Common myeloid progenitor, CD34-positive (primary cell): ENCODE data around the gene ZCCHC8.

Experiments
- CTCF ChIA-PET: fragments of 350-600 bp; sonication (Branson Sonifier 250); formaldehyde crosslinking; loops from one replicate; lab custom pipeline; 2021; ENCODE audit warnings: antibody characterized with exemption; lab: Charles Lee
- POLR2A ChIA-PET: fragments of 350-600 bp; sonication (Branson Sonifier 250); formaldehyde crosslinking; loops from one replicate; lab custom pipeline; 2021; ENCODE audit warnings: antibody characterized with exemption; lab: Charles Lee
- DNase-seq, 3 donors: peaks; one replicate each; pipeline versions ENCODE4 v3.0.0 to v3.0.0-alpha.2; 2013
- H3K27ac ChIP-seq, 2 experiments: 1 replicate in 1 of 2; 2 replicates in 1 of 2; pipeline ENCODE4 v1.7.0; 2013; ENCODE audit warnings: inconsistent platforms in 2 of 2, low read length in 2 of 2, mild to moderate bottlenecking in 2 of 2, low read depth in 1 of 2, moderate library complexity in 1 of 2; ENCODE audit not compliant: severe bottlenecking in 2 of 2, insufficient read depth in 1 of 2, poor library complexity in 1 of 2
- H3K27me3 ChIP-seq, 5 experiments: replicated peaks in 2 of 5; 1 replicate in 3 of 5; 2 replicates in 2 of 5; pipeline versions ENCODE4 v1.6.1 to v1.7.0; 2013; ENCODE audit warnings: low read length in 4 of 5, mild to moderate bottlenecking in 2 of 5, moderate library complexity in 2 of 5, inconsistent platforms in 1 of 5; ENCODE audit not compliant: insufficient read depth in 5 of 5, control insufficient read depth in 4 of 5
- H3K36me3 ChIP-seq, 4 experiments: 1 replicate in 2 of 4; 2 replicates in 2 of 4; pipeline versions ENCODE4 v1.6.1 to v1.7.0; 2013; ENCODE audit warnings: low read length in 3 of 4, control low read depth in 1 of 4, mild to moderate bottlenecking in 1 of 4; ENCODE audit not compliant: control insufficient read depth in 4 of 4, insufficient read depth in 4 of 4
- H3K4me1 ChIP-seq, 4 experiments: 1 replicate in 3 of 4; 2 replicates in 1 of 4; pipeline versions ENCODE4 v1.6.1 to v1.7.1; 2013; ENCODE audit warnings: low read length in 3 of 4, mild to moderate bottlenecking in 3 of 4, control low read depth in 1 of 4, inconsistent platforms in 1 of 4, moderate library complexity in 1 of 4; ENCODE audit not compliant: control insufficient read depth in 4 of 4, insufficient read depth in 4 of 4; ENCODE audit errors: control extremely low read depth in 1 of 4
- H3K4me3 ChIP-seq, 7 experiments: 1 replicate in 4 of 7; 2 replicates in 3 of 7; pipeline versions ENCODE4 v1.5.1 to v1.7.0; 2013; ENCODE audit warnings: mild to moderate bottlenecking in 7 of 7, low read length in 6 of 7, moderate library complexity in 6 of 7, inconsistent platforms in 2 of 7, low read depth in 2 of 7, control low read depth in 1 of 7; ENCODE audit not compliant: insufficient read depth in 4 of 7, control insufficient read depth in 1 of 7; ENCODE audit errors: extremely low read depth in 1 of 7
- H3K9me3 ChIP-seq, 5 experiments: 1 replicate in 4 of 5; 2 replicates in 1 of 5; pipeline versions ENCODE4 v1.6.1 to v1.7.1; 2013; ENCODE audit warnings: low read length in 4 of 5, mild to moderate bottlenecking in 2 of 5, inconsistent platforms in 1 of 5, low read depth in 1 of 5, moderate library complexity in 1 of 5; ENCODE audit not compliant: control insufficient read depth in 4 of 5, insufficient read depth in 2 of 5; ENCODE audit errors: control extremely low read depth in 1 of 5
- WGBS: methylation state at CpG from one replicate; pipeline ENCODE4 v1.1.5; 2013; ENCODE audit not compliant: insufficient coverage; 5-methylcytosine and 5-hydroxymethylcytosine counted together

Gene ZCCHC8

GRCh38 chr12:122528992-122529391 lies 28.3 kb upstream of the ZCCHC8 start:
- no CpG with 5 or more reads among the region's 6 CpGs for WGBS
- no peak for DNase-seq

DNA sequence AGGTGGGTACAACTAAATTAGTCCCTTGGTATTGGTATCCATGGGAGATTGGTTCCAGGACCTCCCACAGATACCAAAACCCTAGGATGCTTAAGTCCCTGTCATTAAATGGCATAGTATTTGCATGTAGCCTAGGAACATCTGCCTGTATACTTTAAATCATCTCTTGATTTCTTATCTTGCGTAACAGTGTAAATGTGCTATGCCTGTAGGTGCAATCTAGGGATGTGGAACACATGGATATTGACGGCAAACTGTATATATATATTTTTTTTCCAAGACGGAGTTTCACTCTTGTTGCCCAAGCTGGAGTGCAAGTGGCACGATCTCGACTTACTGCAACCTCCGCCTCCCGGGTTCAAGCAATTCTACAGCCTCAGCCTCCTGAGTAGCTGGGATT lies 27.9 kb upstream of the ZCCHC8 start:
- Histone ChIP-seq H3K4me1 (peaks cover 14 to 33% (median 23%) of the 10 kb centered on the region in 4 experiments), H3K27me3 (no peaks in the 10 kb centered on the region), H3K27ac (peak overlapping the region in 1 of 2 experiments; percentile 75), H3K9me3 (no peaks in the 10 kb centered on the region), H3K36me3 (peaks cover 5 to 39% (median 18%) of the 10 kb centered on the region in 4 experiments), H3K4me3 (peak overlapping the region in 4 of 7 experiments; percentile 95 to 100 (median 96))
- DNase-seq, result no peak
- 100% methylated on average over 1 of the region's 7 CpGs for WGBS
- ChIA-PET CTCF (no interaction called here), POLR2A (interaction anchor here (0.7 to 4.5 kb wide), 2 partner anchors 28 to 150 kb away, joined by 3 to 16 read pairs; partner anchors contain the start of gene ZCCHC8)

More at GRCh38 chr12:122528992-122529391, 28.3 kb upstream of the ZCCHC8 start:
- Histone ChIP-seq H3K4me3 (no peak overlapping the region), H3K27ac (no peak overlapping the region), H3K27me3 (no peaks in the 10 kb centered on the region), H3K9me3 (no peaks in the 10 kb centered on the region), H3K4me1 (peaks cover 14 to 29% (median 21%) of the 10 kb centered on the region in 4 experiments), H3K36me3 (peaks cover 5 to 39% (median 22%) of the 10 kb centered on the region in 4 experiments)
- POLR2A ChIA-PET, result interaction anchor here (0.7 kb wide), 1 partner anchor 149 kb away, joined by 3 read pairs; no protein-coding TSS in a partner anchor
- CTCF ChIA-PET, result interaction anchor here (0.6 kb wide), 1 partner anchor 664 kb away, joined by 3 read pairs; no protein-coding TSS in a partner anchor

GRCh38 chr12:122527478-122527944 lies 26.8 kb upstream of the ZCCHC8 start:
- DNase-seq, result peak; percentile 23 to 48 (median 44)
- no peaks in the 10 kb centered on the region for H3K27me3 ChIP-seq
- no peaks in the 10 kb centered on the region for H3K9me3 ChIP-seq
- WGBS, result 0% methylated on average over 15 of the region's 21 CpGs
- POLR2A ChIA-PET, result interaction anchor here (0.6 to 4.5 kb wide), 4 partner anchors 9 to 55 kb away, joined by 3 to 16 read pairs (median 5); partner anchors contain the start of gene ZCCHC8
- H3K4me3 ChIP-seq, result peak overlapping the region; percentile 79 to 100 (median 96)
- CTCF ChIA-PET, result interaction anchor here (1.4 kb wide), 1 partner anchor 22 kb away, joined by 3 read pairs; no protein-coding TSS in a partner anchor
- H3K36me3 ChIP-seq, result peaks cover 7 to 38% (median 13%) of the 10 kb centered on the region in 4 experiments
- peaks cover 14 to 41% (median 27%) of the 10 kb centered on the region in 4 experiments for H3K4me1 ChIP-seq
- H3K27ac ChIP-seq, result peak overlapping the region; percentile 75 to 100

DNA sequence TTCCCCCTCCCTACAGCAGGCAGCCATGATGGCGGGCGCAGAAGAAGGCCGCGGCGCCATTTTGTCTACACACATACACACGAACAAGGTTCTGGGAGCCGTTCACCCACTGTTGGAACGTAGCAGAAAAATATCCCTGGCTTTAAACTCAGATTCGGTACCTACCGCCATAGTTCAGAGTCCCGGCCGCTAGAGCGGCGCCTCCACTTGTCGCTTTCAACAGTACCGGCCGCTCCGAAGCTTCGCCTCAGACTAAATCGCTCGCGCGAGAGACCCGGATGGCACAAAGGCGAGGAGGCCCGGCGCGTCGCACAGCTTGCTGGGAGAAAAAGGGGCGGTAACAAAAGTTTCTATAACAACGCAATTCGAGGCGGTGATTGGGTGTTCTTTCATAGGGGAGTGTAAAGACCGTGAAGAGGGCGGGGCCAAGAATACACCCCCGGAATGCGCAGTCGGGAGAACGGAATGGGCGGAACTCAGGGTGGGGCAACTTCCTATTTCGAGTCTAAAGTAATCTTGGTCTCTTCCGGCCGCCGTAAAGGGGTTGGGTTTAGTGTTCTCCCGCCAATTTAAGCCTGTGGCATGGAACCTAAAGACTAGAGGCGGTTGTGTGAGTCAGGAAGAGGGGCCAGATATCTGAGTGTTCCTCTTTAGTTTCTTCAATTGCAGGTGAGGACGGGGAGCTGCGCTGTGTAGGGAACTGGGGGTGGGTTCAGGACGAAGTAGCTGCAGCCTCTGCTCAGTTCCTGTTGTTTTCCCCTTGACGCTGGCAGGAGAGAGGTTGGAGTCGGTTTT lies 26.1 kb upstream of the ZCCHC8 start, which contains the start of the genes KNTC1 and RSRC2:
Gene KNTC1, plus strand, starts transcription at position 567 of the 795 bp plus-strand sequence. CDS start 2,815 bp downstream, outside the sequence.
Gene RSRC2, minus strand, starts transcription at position 254 of the 795 bp plus-strand sequence. Its CDS starts 83 bp downstream, at position 171.
- Histone ChIP-seq H3K9me3 (no peaks in the 10 kb centered on the region), H3K4me3 (peak within 1 kb of the TSS; percentile 79 to 100 (median 99)), H3K27ac (peak within 1 kb of the TSS; percentile 100), H3K4me1 (peaks cover 14 to 41% (median 27%) of the 10 kb centered on the region in 4 experiments), H3K27me3 (no peaks in the 10 kb centered on the region), H3K36me3 (peaks cover 9 to 42% (median 16%) of the 10 kb centered on the region in 4 experiments)
- WGBS, result 0% methylated on average over 43 of the region's 51 CpGs
- POLR2A ChIA-PET, result interaction anchor here (0.6 to 4.5 kb wide), 5 partner anchors 9 to 41 kb away, joined by 3 to 16 read pairs (median 4); partner anchors contain the start of gene ZCCHC8
- peak; percentile 99 to 100 (median 100) for DNase-seq
- CTCF ChIA-PET, result interaction anchor here (0.6 to 1.4 kb wide), 2 partner anchors 22 to 336 kb away, joined by 3 read pairs; no protein-coding TSS in a partner anchor

GRCh38 chr12:122523846-122524718 lies 23.4 kb upstream of the ZCCHC8 start:
- Histone ChIP-seq H3K27ac (peak overlapping the region; percentile 16 to 100), H3K4me1 (peaks cover 14 to 41% (median 27%) of the 10 kb centered on the region in 4 experiments), H3K4me3 (peak overlapping the region in 6 of 7 experiments; percentile 3 to 73 (median 34)), H3K27me3 (no peaks in the 10 kb centered on the region), H3K9me3 (no peaks in the 10 kb centered on the region), H3K36me3 (peaks cover 19 to 52% (median 26%) of the 10 kb centered on the region in 4 experiments)
- ChIA-PET POLR2A (interaction anchor here (1.1 to 4.5 kb wide), 2 partner anchors 19 to 23 kb away, joined by 4 to 16 read pairs; partner anchors contain the start of gene ZCCHC8), CTCF (interaction anchor here (0.6 to 1.2 kb wide), 3 partner anchors 23 to 433 kb away, joined by 3 to 4 read pairs (median 3); no protein-coding TSS in a partner anchor)
- DNase-seq, result no peak
- 69% methylated on average over 5 of the region's 8 CpGs for WGBS

- Histone ChIP-seq H3K27ac (no peak overlapping the region), H3K4me3 (no peak overlapping the region), H3K4me1 (peaks cover 14 to 38% (median 24%) of the 10 kb centered on the region in 4 experiments), H3K36me3 (peaks cover 24 to 59% (median 33%) of the 10 kb centered on the region in 4 experiments), H3K9me3 (no peaks in the 10 kb centered on the region), H3K27me3 (no peaks in the 10 kb centered on the region)
- POLR2A ChIA-PET, result interaction anchor here (0.6 kb wide), 1 partner anchor 241 kb away, joined by 3 read pairs; no protein-coding TSS in a partner anchor
- 94% methylated on average over 5 of the region's 8 CpGs for WGBS
- DNase-seq, result no peak
- CTCF ChIA-PET, result no interaction called here
These were observed 22.5 kb upstream of the ZCCHC8 start for GRCh38 chr12:122523280-122523679.
